ENCODE data around the gene LRIG1.

DNA sequence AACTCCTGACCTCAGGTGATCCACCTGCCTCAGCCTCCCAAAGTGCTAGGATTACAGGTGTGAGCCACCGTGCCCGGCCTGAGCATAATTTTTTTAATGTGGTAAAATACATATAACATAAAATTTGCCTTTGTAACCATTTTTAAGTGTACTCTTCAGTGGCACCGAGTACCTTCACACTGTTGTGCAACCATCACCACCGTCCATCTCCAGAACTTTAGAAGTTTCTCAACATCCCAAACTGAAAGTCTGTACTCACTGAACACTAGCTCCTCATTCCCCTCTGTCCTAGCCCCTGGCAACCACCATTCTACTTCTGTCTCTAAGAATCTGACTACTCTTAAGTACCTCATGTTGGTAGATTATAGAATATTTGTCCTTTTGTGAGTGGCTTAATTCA lies 35.2 kb downstream of the LRIG1 start:
- TF ChIP-seq POLR2A (IDR thresholded peaks at IDR 0.05) (no peak), CTCF (IDR thresholded peaks at IDR 0.05) (no peak), POLR2AphosphoS5 (IDR thresholded peaks at IDR 0.05; ENCODE audit: insufficient read depth in 1 of 2, low read depth in 1 of 2) (no peak)
